Smooth muscle cell (in vitro differentiated cells): ENCODE measurements around the gene ANXA5. TPM values are rescaled to one million over a fixed set of nuclear protein-coding genes. Genes with fewer than 3 reads are reported as not detected.

ENCODE experiments used
- DNase-seq: peaks from one replicate; lab custom pipeline; 2025; ENCODE audit not compliant: unreplicated experiment; lab: John Stamatoyannopoulos, UW
- H2AFZ ChIP-seq: fragments of 200-600 bp; sonication (generic); 2 replicates; pipeline ENCODE4 v1.6.0; 2016; ENCODE audit warnings: antibody characterized with exemption, low read depth, mild to moderate bottlenecking
- H3F3A ChIP-seq: fragments of 200-600 bp; sonication (generic); 2 replicates; pipeline ENCODE4 v1.6.0; 2017; ENCODE audit warnings: antibody characterized with exemption, low read depth
- H3K27ac ChIP-seq: fragments of 200-600 bp; sonication (generic); 2 replicates; pipeline ENCODE4 v1.5.1; 2016; ENCODE audit warnings: low read depth, mild to moderate bottlenecking
- H3K27me3 ChIP-seq: fragments of 200-600 bp; sonication (generic); 2 replicates; pipeline ENCODE4 v1.6.1; 2016; ENCODE audit warnings: low read depth, mild to moderate bottlenecking
- H3K36me3 ChIP-seq: fragments of 200-600 bp; sonication (generic); 2 replicates; pipeline ENCODE4 v1.5.1; 2016; ENCODE audit warnings: low read depth
- H3K4me1 ChIP-seq: fragments of 200-600 bp; sonication (generic); 2 replicates; pipeline ENCODE4 v1.5.1; 2016; ENCODE audit warnings: low read depth
- H3K4me2 ChIP-seq: fragments of 200-600 bp; sonication (generic); 2 replicates; pipeline ENCODE4 v1.6.0; 2016; ENCODE audit warnings: mild to moderate bottlenecking
- H3K4me3 ChIP-seq: fragments of 200-600 bp; sonication (generic); 2 replicates; pipeline ENCODE4 v1.5.1; 2016; ENCODE audit warnings: mild to moderate bottlenecking
- H3K79me2 ChIP-seq: fragments of 200-600 bp; sonication (generic); 2 replicates; pipeline ENCODE4 v1.6.0; 2016; ENCODE audit warnings: low read depth, mild to moderate bottlenecking
- H3K9ac ChIP-seq: fragments of 200-600 bp; sonication (generic); 2 replicates; pipeline ENCODE4 v1.6.0; 2016; ENCODE audit warnings: low read depth
- H3K9me3 ChIP-seq: fragments of 200-600 bp; sonication (generic); replicated peaks from 2 replicates; pipeline ENCODE4 v1.5.1; 2016; ENCODE audit warnings: low read depth
- H4K20me1 ChIP-seq: fragments of 200-600 bp; sonication (generic); 2 replicates; pipeline ENCODE4 v1.6.0; 2016; ENCODE audit warnings: low read depth
- WGBS: methylation state at CpG from one replicate; pipeline ENCODE4 v1.1.7; 2016; ENCODE audit warnings: low lambda C conversion rate; 5-methylcytosine and 5-hydroxymethylcytosine counted together
- polyA plus RNA-seq: library from polyadenylated mRNA; unstranded; fragments of >200 nt; fragmentation: Nextera tagmentation; extraction: Ambion mirVana; gene quantifications from 2 replicates; pipeline ENCODE4 v1.2.1, GENCODE V29; 2016
- total RNA-seq: library from RNA; depleted of rRNA; stranded (reverse); fragments of >200 nt; gene quantifications from 2 replicates; pipeline ENCODE4 v1.2.3, GENCODE V29; 2014
- TF ChIP-seq, protein P1 (sequence below): fragments of 200-600 bp; sonication (generic); IDR thresholded peaks from 2 replicates; pipeline ENCODE4 v1.5.1; 2017; ENCODE audit warnings: borderline replicate concordance, mild to moderate bottlenecking, antibody characterized with exemption; ENCODE audit not compliant: insufficient read depth, poor library complexity, severe bottlenecking

Gene ANXA5
- total and polyA plus RNA-seq, 2 experiments from 2014 or later = 481 to 597 TPM

DNA sequence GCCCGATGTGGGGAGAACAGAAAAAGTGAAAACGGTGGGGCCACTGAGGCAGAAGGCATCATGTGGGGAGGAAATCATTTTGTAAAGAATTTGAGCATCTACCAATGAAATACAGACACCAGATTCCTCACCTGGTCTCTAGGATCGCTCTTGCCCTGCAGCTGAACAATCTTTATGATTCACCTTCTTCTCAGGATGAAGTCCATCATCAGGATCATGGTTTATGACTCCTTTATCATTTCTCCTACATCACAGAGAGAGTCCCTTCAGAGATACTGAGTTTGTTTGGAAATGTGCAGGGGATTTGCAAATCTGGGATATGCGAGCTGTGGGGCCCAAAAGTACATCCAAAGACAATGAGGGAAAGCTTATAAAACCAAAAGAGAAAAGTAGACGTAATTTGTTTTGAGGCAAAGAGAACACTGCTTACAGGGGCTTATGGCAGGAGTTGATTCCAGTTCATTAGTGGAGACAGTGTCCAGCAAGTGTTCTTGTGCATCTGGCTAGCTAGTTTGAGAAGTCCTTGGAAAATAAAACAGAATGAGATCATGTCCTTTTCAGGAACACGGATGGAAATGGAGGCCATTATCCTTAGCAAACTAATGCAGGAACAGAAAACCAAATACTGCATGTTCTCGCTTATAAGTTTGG lies 15.3 kb upstream of the ANXA5 start:
- H4K20me1 ChIP-seq = no peaks in the 10 kb centered on the region
- H3K36me3 ChIP-seq = no peaks in the 10 kb centered on the region
- no peaks in the 10 kb centered on the region for H3K27me3 ChIP-seq
- H3K9ac ChIP-seq = peak overlapping the region; percentile 79
- TF ChIP-seq, protein P1, sequence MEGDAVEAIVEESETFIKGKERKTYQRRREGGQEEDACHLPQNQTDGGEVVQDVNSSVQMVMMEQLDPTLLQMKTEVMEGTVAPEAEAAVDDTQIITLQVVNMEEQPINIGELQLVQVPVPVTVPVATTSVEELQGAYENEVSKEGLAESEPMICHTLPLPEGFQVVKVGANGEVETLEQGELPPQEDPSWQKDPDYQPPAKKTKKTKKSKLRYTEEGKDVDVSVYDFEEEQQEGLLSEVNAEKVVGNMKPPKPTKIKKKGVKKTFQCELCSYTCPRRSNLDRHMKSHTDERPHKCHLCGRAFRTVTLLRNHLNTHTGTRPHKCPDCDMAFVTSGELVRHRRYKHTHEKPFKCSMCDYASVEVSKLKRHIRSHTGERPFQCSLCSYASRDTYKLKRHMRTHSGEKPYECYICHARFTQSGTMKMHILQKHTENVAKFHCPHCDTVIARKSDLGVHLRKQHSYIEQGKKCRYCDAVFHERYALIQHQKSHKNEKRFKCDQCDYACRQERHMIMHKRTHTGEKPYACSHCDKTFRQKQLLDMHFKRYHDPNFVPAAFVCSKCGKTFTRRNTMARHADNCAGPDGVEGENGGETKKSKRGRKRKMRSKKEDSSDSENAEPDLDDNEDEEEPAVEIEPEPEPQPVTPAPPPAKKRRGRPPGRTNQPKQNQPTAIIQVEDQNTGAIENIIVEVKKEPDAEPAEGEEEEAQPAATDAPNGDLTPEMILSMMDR = no peak
- peaks cover 25% of the 10 kb centered on the region for H3K4me1 ChIP-seq
- H3K9me3 ChIP-seq = no peaks in the 10 kb centered on the region
- H2AFZ ChIP-seq = no peak overlapping the region
- peak overlapping the region; percentile 94 for H3K27ac ChIP-seq
- no peaks in the 10 kb centered on the region for H3K79me2 ChIP-seq
- H3K4me2 ChIP-seq = peak overlapping the region; percentile 80
- no peak overlapping the region for H3K4me3 ChIP-seq
- WGBS = 36% methylated on average over 7 of the region's 7 CpGs
- no peak for DNase-seq
- peaks cover 12% of the 10 kb centered on the region for H3F3A ChIP-seq

DNA sequence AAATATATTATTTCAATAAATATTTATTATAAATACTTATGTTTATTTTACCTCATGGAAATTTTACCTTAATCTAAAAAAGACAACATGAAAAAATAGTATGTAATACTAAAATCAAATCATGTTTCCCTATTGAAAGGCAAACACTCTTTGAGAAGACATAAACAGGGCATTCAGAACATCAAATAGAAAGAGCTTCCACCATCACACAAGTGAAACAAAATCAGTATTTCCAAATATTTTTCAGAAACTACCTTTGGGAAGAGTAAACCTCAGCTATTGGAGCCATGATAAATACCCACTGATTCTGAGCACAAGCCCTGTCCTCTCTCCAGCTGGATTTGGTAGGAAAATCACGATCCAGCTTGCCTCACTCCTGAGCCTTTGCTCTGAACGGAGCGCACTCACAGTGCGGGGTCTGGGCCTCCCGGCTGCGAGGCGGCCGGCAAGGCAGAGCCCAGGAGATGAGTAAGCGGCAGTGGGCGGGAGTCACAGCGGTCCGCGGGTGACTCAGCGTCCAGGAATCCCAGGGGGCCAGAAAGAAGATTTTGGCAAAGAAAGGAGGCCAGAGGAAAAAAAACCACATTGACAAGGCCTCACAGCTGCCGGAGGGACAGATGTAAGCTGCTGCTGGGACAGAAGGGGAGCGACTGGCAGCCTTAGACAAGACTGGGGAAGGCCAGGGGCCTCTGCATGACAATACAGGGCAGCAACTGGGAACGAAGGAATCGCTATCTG lies 14.7 kb upstream of the ANXA5 start:
- Histone ChIP-seq H3K79me2 (no peaks in the 10 kb centered on the region), H3K9ac (peak overlapping the region; percentile 79), H2AFZ (peak overlapping the region; percentile 56), H3K4me3 (peak overlapping the region; percentile 31), H3K27ac (peak overlapping the region; percentile 94), H3F3A (peaks cover 12% of the 10 kb centered on the region), H3K27me3 (no peaks in the 10 kb centered on the region), H3K4me2 (peak overlapping the region; percentile 80), H3K9me3 (no peaks in the 10 kb centered on the region), H4K20me1 (no peaks in the 10 kb centered on the region), H3K36me3 (no peaks in the 10 kb centered on the region), H3K4me1 (peaks cover 25% of the 10 kb centered on the region)
- 1% methylated on average over 18 of the region's 18 CpGs for WGBS
- TF ChIP-seq, protein P1 = no peak
- peak; percentile 63 for DNase-seq

DNA sequence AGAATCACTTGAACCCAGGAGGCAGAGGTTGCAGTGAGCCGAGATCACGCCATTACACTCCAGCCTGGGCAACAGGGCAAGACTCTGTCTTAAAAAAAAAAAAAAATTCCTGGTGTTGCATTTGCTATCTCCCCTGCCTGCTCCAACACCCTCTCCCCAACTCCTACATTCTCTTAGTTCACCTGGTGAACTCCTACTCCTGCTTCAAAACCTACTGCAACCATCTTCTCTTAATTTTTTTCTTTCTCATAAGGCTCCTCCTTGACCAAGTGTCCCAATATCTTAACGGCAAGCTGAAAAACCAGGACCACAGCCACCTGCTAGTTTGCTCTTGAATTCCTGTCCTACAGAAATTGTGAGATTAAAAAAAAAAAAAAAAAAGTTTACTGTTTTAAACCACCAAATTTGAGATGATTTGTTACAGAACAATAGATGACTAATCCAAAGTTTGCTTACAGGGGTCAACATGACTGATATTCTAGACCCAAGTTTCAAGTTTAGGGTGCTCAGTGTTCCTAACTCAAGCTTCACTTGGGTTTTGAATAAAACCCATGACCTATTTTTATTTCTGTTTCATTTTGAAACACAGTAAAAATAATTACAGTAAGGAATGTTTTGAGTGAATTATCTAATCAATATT lies 13.1 kb upstream of the ANXA5 start:
- TF ChIP-seq, protein P1 = no peak
- no peak for DNase-seq
- H3K4me2 ChIP-seq = peak overlapping the region; percentile 80

More for the DNA sequence above, 13.1 kb upstream of the ANXA5 start:
- 94% methylated on average over 3 of the region's 3 CpGs for WGBS
- peaks cover 25% of the 10 kb centered on the region for H3K4me1 ChIP-seq
- peaks cover 12% of the 10 kb centered on the region for H3F3A ChIP-seq
- H3K9me3 ChIP-seq = no peaks in the 10 kb centered on the region
- peak overlapping the region; percentile 94 for H3K27ac ChIP-seq
- H4K20me1 ChIP-seq = no peaks in the 10 kb centered on the region
- no peaks in the 10 kb centered on the region for H3K36me3 ChIP-seq
- no peaks in the 10 kb centered on the region for H3K27me3 ChIP-seq
- no peak overlapping the region for H3K4me3 ChIP-seq
- H3K79me2 ChIP-seq = no peaks in the 10 kb centered on the region
- H3K9ac ChIP-seq = no peak overlapping the region
- no peak overlapping the region for H2AFZ ChIP-seq
